HUES64 (cell line): ENCODE results near the gene RYR1.

Experiments
- H3K27ac ChIP-seq: 2 replicates; pipeline ENCODE4 v1.7.0; 2013; ENCODE audit warnings: low read depth, low read length, inconsistent platforms
- H3K27me3 ChIP-seq: 2 replicates; pipeline ENCODE4 v1.6.1; 2013; ENCODE audit warnings: mild to moderate bottlenecking, low read length; ENCODE audit not compliant: insufficient read depth
- H3K36me3 ChIP-seq: 2 replicates; pipeline ENCODE4 v1.6.1; 2013; ENCODE audit warnings: mild to moderate bottlenecking, low read length; ENCODE audit not compliant: insufficient read depth
- H3K4me1 ChIP-seq: 2 replicates; pipeline ENCODE4 v1.6.1; 2013; ENCODE audit warnings: mild to moderate bottlenecking, low read length, moderate library complexity; ENCODE audit not compliant: insufficient read depth
- H3K4me3 ChIP-seq: 2 replicates; pipeline ENCODE4 v1.5.1; 2013; ENCODE audit warnings: mild to moderate bottlenecking, low read length, moderate library complexity
- H3K9ac ChIP-seq: 2 replicates; pipeline ENCODE4 v1.6.1; 2013; ENCODE audit warnings: mild to moderate bottlenecking, low read depth, low read length
- H3K9me3 ChIP-seq: 2 replicates; pipeline ENCODE4 v1.6.1; 2013; ENCODE audit warnings: low read depth, low read length; ENCODE audit not compliant: insufficient read depth
- WGBS: fragments of 150-250, 120-280 bp; methylation state at CpG from one replicate; pipeline ENCODE4 v1.1.7; 2013; ENCODE audit warnings: missing lambda C conversion rate; 5-methylcytosine and 5-hydroxymethylcytosine counted together

The RYR1 gene

DNA sequence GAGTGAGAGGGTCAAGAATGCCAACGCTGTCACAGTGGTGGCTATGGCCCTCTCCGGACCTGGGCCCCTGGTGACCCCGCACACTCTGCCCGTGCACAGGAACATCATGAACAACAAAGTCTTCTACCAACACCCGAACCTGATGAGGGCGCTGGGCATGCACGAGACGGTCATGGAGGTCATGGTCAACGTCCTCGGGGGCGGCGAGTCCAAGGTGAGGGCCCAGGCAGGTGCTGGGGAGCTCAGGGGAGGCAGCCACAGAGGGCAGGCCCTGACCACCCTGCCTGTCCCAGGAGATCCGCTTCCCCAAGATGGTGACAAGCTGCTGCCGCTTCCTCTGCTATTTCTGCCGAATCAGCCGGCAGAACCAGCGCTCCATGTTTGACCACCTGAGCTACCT, 62.6 kb downstream of the RYR1 start:
- Histone ChIP-seq H3K36me3 (peaks cover 67% of the 10 kb centered on the region), H3K9me3 (no peaks in the 10 kb centered on the region), H3K9ac (no peak overlapping the region), H3K4me1 (no peaks in the 10 kb centered on the region), H3K4me3 (no peak overlapping the region), H3K27me3 (no peaks in the 10 kb centered on the region), H3K27ac (no peak overlapping the region)
- WGBS: 95% methylated on average over 17 of the region's 17 CpGs

DNA sequence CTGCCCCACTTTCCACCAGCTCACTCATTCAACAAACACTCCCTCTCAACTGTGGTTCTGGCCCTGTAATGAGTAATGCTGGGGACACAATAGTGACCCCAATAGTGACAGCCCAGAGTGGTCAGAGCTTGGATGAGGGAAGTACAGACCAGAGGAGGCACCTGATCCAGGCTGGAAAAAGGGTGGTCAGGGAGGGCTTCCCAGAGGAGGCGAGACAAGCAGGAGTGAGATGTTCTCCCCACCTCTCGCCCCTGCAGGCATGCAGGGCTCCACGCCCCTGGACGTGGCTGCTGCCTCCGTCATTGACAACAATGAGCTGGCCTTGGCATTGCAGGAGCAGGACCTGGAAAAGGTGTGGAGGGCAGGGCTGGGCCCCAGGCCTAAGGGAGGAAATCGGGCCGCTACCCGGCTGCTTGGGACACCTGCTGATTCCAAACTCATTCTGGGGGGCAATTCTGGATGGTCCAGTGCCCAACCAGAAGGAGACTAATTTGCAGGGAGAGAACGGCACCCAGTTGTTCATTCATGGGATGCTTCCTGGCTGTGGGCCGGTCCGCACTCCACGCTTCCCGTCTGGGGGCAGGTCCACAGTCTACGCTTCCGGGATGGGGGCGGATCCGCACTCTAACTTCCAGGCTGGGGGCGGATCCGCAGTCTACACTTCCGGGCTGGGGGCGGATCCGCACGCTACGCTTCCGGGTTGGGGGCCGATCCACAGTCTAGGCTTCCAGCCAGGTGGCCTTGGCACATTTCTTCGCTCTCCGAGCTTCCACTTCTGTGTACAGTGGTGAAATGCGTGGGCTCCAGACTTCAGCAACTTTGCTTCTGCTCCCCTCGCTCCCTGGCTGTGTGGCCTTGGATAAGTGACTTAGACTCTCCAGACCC, 63.4 kb downstream of the RYR1 start:
- Histone ChIP-seq H3K4me1 (no peaks in the 10 kb centered on the region), H3K27ac (no peak overlapping the region), H3K4me3 (no peak overlapping the region), H3K9me3 (no peaks in the 10 kb centered on the region), H3K36me3 (peaks cover 67% of the 10 kb centered on the region), H3K27me3 (no peaks in the 10 kb centered on the region), H3K9ac (no peak overlapping the region)
- WGBS: 92% methylated on average over 30 of the region's 30 CpGs

DNA sequence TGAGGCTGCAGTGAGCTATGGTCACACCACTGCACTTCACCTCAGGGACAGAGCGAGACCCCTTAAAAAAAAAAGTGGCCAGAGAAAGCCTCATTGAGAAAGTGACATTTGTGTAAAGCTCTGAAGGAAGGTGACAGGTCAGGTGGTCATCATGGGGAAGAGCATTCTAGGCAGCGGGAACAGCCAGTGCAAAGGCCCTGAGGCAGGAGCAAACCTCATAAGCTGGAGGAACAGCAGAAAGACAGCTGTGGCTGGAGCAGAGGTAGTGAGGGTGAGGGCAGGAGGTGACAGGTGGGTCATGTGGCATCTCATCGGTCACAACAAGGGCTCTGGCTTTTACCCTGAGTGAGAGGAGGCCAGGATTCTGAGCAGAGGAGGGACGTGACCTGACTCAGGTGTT, 64.4 kb downstream of the RYR1 start:
- peaks cover 59% of the 10 kb centered on the region for H3K36me3 ChIP-seq
- H3K4me1 ChIP-seq: no peaks in the 10 kb centered on the region
- H3K9me3 ChIP-seq: no peaks in the 10 kb centered on the region
- no peak overlapping the region for H3K9ac ChIP-seq
- no peak overlapping the region for H3K27ac ChIP-seq
- H3K27me3 ChIP-seq: no peaks in the 10 kb centered on the region
- no peak overlapping the region for H3K4me3 ChIP-seq
- WGBS: 95% methylated on average over 4 of the region's 4 CpGs

DNA sequence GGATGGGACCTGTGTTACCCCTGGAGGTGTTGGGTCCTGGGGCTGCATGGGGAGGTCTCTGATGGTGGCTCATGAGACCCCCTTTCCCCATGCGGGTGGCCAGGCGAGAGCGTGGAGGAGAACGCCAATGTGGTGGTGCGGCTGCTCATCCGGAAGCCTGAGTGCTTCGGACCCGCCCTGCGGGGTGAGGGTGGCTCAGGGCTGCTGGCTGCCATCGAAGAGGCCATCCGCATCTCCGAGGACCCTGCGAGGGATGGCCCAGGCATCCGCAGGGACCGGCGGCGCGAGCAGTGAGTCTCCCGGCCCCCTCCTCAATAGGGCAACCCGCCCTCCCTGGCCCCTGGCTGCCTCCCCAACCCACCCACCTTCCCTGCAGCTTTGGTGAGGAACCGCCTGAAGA, 66.0 kb downstream of the RYR1 start:
- Histone ChIP-seq H3K36me3 (peaks cover 54% of the 10 kb centered on the region), H3K27me3 (no peaks in the 10 kb centered on the region), H3K4me1 (no peaks in the 10 kb centered on the region)

DNA sequence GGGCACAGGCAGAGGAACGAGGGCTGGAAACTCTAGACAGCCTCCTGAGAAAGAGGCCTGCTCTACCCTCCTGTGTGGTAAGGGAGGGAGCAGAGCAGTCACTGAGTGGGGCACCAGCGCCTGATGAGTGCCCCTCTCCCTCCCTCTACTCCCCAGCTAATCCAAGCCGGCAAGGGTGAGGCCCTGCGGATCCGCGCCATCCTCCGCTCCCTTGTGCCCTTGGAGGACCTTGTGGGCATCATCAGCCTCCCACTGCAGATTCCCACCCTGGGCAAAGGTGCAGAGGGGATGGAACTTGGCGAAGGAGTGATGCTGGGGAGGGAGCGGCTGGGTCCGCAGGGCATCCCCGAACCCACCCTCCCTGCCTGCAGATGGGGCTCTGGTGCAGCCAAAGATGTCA, 67.0 kb downstream of the RYR1 start:
- H3K27ac ChIP-seq: no peak overlapping the region
- no peaks in the 10 kb centered on the region for H3K27me3 ChIP-seq
- H3K9me3 ChIP-seq: no peaks in the 10 kb centered on the region
- no peak overlapping the region for H3K9ac ChIP-seq
- no peak overlapping the region for H3K4me3 ChIP-seq
- H3K4me1 ChIP-seq: no peaks in the 10 kb centered on the region
- WGBS: 90% methylated on average over 11 of the region's 11 CpGs
- peaks cover 54% of the 10 kb centered on the region for H3K36me3 ChIP-seq

More for the DNA sequence above, 66.0 kb downstream of the RYR1 start:
- Histone ChIP-seq H3K9me3 (no peaks in the 10 kb centered on the region), H3K4me3 (no peak overlapping the region), H3K27ac (no peak overlapping the region), H3K9ac (no peak overlapping the region)
- 97% methylated on average over 21 of the region's 21 CpGs for WGBS

DNA sequence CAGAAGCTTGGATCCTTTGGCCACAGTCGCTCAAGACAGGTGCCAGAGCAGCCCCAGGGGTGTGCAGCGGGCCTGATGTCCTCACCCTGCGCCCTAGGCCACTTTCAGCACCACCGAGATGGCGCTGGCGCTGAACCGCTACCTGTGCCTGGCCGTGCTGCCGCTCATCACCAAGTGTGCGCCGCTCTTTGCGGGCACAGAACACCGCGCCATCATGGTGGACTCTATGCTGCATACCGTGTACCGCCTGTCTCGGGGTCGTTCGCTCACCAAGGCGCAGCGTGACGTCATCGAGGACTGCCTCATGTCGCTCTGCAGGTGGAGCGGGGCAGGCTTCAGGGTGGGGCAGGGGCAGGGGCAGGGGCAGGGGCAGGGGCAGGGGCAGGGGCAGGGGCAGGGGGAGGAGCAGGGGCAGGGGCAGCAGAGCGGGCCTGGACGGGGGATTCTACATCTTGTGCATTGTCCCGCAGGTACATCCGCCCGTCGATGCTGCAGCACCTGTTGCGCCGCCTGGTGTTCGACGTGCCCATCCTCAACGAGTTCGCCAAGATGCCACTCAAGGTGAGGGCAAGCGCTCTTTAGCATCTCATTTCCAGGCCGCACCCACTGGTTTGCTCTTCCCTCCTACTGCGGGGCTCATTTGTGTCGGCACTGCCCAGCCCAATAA, 69.1 kb downstream of the RYR1 start:
- no peak overlapping the region for H3K4me3 ChIP-seq
- no peaks in the 10 kb centered on the region for H3K27me3 ChIP-seq
- H3K27ac ChIP-seq: no peak overlapping the region
- WGBS: 95% methylated on average over 41 of the region's 41 CpGs
- H3K9me3 ChIP-seq: no peaks in the 10 kb centered on the region
- H3K36me3 ChIP-seq: peaks cover 36% of the 10 kb centered on the region
- no peak overlapping the region for H3K9ac ChIP-seq
- peaks cover 5% of the 10 kb centered on the region; the same call in 1 of the 2 replicates for H3K4me1 ChIP-seq

DNA sequence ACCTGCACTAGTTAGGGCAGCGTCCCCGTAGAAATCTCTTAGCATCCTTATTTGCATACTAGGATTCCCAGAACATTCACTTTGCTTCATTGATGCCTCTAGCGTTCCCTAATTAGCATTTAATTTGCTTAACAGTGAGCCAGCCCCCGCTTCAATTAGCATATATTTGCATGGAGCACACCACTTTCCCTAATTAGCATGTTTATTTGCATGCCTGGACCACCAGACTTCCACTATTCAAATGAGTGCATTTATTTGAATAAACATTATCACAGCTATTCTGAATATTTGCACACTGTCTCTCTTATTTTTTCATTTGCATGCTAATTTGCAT, 69.6 kb downstream of the RYR1 start:
- no peak overlapping the region for H3K4me3 ChIP-seq
- peaks cover 39% of the 10 kb centered on the region for H3K36me3 ChIP-seq
- H3K9me3 ChIP-seq: no peaks in the 10 kb centered on the region
- H3K27ac ChIP-seq: no peak overlapping the region
- H3K9ac ChIP-seq: no peak overlapping the region
- H3K4me1 ChIP-seq: peaks cover 5% of the 10 kb centered on the region; the same call in 1 of the 2 replicates
- no peaks in the 10 kb centered on the region for H3K27me3 ChIP-seq
- WGBS: 77% methylated on average over 4 of the region's 4 CpGs

DNA sequence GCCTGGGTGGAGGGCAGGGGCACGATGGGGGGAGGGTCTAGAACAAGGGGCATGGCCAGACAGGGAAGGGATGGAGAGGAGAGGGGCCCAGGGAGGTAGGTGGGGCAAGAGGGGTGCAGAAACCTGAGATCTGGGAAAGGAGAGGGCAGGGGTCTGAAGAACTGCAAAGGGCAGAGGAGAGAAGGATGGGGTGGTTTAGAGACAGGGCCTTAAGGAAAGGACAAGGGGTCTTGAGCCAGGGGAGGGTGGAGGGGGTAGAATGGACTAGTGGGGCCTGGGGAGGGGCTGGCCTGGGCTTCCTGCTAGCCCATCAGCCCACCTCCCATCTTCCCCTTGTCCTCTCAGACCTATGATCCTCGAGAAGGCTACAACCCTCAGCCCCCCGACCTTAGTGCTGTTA, 72.5 kb downstream of the RYR1 start:
- Histone ChIP-seq H3K27me3 (no peaks in the 10 kb centered on the region), H3K4me3 (no peak overlapping the region), H3K36me3 (peaks cover 45% of the 10 kb centered on the region), H3K4me1 (peaks cover 5% of the 10 kb centered on the region; the same call in 1 of the 2 replicates), H3K9ac (no peak overlapping the region), H3K9me3 (no peaks in the 10 kb centered on the region), H3K27ac (no peak overlapping the region)
- 86% methylated on average over 3 of the region's 3 CpGs for WGBS

DNA sequence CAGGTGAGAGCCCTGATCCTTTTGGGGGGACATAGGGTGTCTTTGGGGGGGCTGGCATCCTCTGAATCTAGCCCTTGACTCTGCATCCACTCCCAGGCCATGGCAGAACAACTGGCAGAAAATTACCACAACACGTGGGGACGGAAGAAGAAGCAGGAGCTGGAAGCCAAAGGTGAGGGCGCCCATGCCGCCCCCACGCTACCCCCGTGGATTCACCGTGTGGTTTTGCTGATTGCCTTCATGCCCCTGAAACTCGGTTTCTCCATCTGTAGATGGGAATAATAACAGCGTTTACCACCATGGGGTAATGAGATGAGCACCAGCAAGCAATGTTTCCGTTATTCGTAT, 72.9 kb downstream of the RYR1 start:
- peak overlapping the region; percentile 30; the same call in 1 of the 2 replicates for H3K27ac ChIP-seq
- WGBS: 93% methylated on average over 11 of the region's 11 CpGs

DNA sequence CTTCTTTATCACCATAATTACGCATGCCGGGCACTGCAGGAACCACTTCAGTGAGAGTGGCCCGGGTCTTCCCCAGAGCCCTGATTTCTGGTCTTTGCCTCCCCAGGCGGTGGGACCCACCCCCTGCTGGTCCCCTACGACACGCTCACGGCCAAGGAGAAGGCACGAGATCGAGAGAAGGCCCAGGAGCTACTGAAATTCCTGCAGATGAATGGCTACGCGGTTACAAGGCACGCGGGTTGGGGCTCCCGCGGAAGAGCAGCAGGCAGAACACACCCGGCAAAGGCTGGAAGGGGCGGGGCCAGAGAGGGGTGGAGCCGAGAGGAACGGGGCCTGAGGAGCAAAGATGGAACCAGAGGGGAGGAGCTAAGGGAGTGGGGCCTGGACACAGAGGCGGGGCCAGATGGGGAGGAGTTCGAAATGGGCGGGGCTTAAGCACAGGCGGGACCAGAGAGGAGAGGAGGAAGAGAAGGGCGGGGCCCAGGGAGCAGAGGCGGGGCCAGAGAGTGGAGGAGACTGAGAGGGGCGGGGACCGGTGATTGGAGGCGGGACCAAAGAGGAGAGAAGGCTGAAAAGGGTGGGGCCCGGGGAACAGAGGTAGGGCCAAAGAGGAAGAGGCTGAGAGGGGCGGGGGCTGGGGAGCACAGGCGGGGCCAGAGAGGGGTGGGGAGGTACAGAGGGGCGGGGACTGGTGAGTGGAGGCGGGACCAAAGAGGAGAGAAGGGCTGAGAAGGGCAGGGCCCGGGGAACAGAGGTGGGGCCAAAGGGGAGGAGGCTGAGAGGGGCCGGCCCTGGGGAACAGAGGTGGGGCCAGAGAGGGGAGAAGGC, 73.4 kb downstream of the RYR1 start:
- Histone ChIP-seq H3K4me3 (peak overlapping the region; percentile 30; the same call in 1 of the 2 replicates), H3K4me1 (peaks cover 5% of the 10 kb centered on the region; the same call in 1 of the 2 replicates), H3K9ac (peak overlapping the region; percentile 40; the same call in 1 of the 2 replicates), H3K27ac (peak overlapping the region; percentile 30; the same call in 1 of the 2 replicates), H3K9me3 (no peaks in the 10 kb centered on the region), H3K36me3 (peaks cover 41% of the 10 kb centered on the region), H3K27me3 (no peaks in the 10 kb centered on the region)
- WGBS: 50% methylated on average over 35 of the region's 35 CpGs

More for the DNA sequence above, 72.9 kb downstream of the RYR1 start:
- Histone ChIP-seq H3K9me3 (no peaks in the 10 kb centered on the region), H3K36me3 (peaks cover 43% of the 10 kb centered on the region), H3K4me3 (peak overlapping the region; percentile 30; the same call in 1 of the 2 replicates), H3K9ac (peak overlapping the region; percentile 40; the same call in 1 of the 2 replicates), H3K4me1 (peaks cover 5% of the 10 kb centered on the region; the same call in 1 of the 2 replicates), H3K27me3 (no peaks in the 10 kb centered on the region)
